GM21360 (cell line): ENCODE results near the gene SH2D5.
"Not testable (repeated sequence)": the region's sequence is repeated elsewhere in the genome, so short reads cannot be mapped to it uniquely, and the experiment has no call there.

Experiments used
- ATAC-seq: cut with Tn5 transposase; IDR thresholded peaks from one replicate; pipeline ENCODE4 v1.9.1; 2021; ENCODE audit warnings: mild to moderate bottlenecking, moderate library complexity; ENCODE audit not compliant: unreplicated experiment

Gene SH2D5

GRCh38 chr1:20728371-20729154, 3.9 kb downstream of the SH2D5 start:
- no peak for ATAC-seq

GRCh38 chr1:20727746-20728316, 4.7 kb downstream of the SH2D5 start:
- ATAC-seq: no peak

GRCh38 chr1:20726932-20727745, 5.4 kb downstream of the SH2D5 start:
- ATAC-seq: no peak

- no peak for ATAC-seq
Measured at GRCh38 chr1:20726118-20726911, 6.2 kb downstream of the SH2D5 start.

GRCh38 chr1:20725189-20726117, 7.0 kb downstream of the SH2D5 start:
- ATAC-seq: no peak

GRCh38 chr1:20724364-20725188, 7.9 kb downstream of the SH2D5 start:
- no peak for ATAC-seq

GRCh38 chr1:20723537-20724363, 8.8 kb downstream of the SH2D5 start:
- ATAC-seq: no peak

- ATAC-seq: no peak
Measured at GRCh38 chr1:20723159-20723536, 9.4 kb downstream of the SH2D5 start.

GRCh38 chr1:20721117-20722061, 11.1 kb downstream of the SH2D5 start:
- no peak for ATAC-seq

GRCh38 chr1:20720631-20721091, 11.8 kb downstream of the SH2D5 start:
- ATAC-seq: no peak

GRCh38 chr1:20719871-20720620, 12.5 kb downstream of the SH2D5 start:
- ATAC-seq: no peak

GRCh38 chr1:20719261-20719660, 13.2 kb downstream of the SH2D5 start:
- ATAC-seq: no peak

- ATAC-seq: not testable (repeated sequence)
Measured at GRCh38 chr1:20718343-20718882, 14.1 kb downstream of the SH2D5 start.

GRCh38 chr1:20717452-20718342, 14.8 kb downstream of the SH2D5 start, which contains the start of gene KIF17:
KIF17 (minus strand) TSS chr1:20718007; CDS start chr1:20717706, 301 bp downstream.
- ATAC-seq: no peak

- ATAC-seq: no peak
Measured at GRCh38 chr1:20716232-20716631, 16.3 kb downstream of the SH2D5 start.
